GM23248 (cell line): Measurements from ENCODE around the gene FAM219A. TPM values are rescaled to one million over a fixed set of nuclear protein-coding genes. Genes with fewer than 3 reads are reported as not detected.

ENCODE experiments used
- DNase-seq: peaks from one replicate; pipeline ENCODE4 v3.0.0-alpha.2; 2015
- H2AFZ ChIP-seq: fragments of 200-600 bp; sonication (generic); 2 replicates; pipeline ENCODE4 v1.6.1; 2016; ENCODE audit warnings: antibody characterized with exemption
- H3F3A ChIP-seq: fragments of 200-600 bp; sonication (generic); 2 replicates; pipeline ENCODE4 v1.6.1; 2016; ENCODE audit warnings: mild to moderate bottlenecking, antibody characterized with exemption, mixed run types; ENCODE audit not compliant: insufficient read depth
- H3K27ac ChIP-seq: fragments of 200-600 bp; sonication (generic); 2 replicates; pipeline ENCODE4 v1.5.1; 2016; ENCODE audit warnings: mild to moderate bottlenecking
- H3K27me3 ChIP-seq: fragments of 200-600 bp; sonication (generic); replicated peaks from 2 replicates; pipeline ENCODE4 v1.6.1; 2016; ENCODE audit warnings: mild to moderate bottlenecking; ENCODE audit not compliant: insufficient read depth
- H3K36me3 ChIP-seq: fragments of 200-600 bp; sonication (generic); 2 replicates; pipeline ENCODE4 v1.6.1; 2016; ENCODE audit warnings: low read depth, mild to moderate bottlenecking
- H3K4me1 ChIP-seq: fragments of 200-600 bp; sonication (generic); 2 replicates; pipeline ENCODE4 v1.6.1; 2016; ENCODE audit warnings: mild to moderate bottlenecking; ENCODE audit not compliant: insufficient read depth
- H3K4me2 ChIP-seq: fragments of 200-600 bp; sonication (generic); one replicate; pipeline ENCODE4 v1.6.1; 2016; ENCODE audit warnings: mild to moderate bottlenecking; ENCODE audit not compliant: unreplicated experiment
- H3K4me3 ChIP-seq: fragments of 200-600 bp; sonication (generic); 2 replicates; pipeline ENCODE4 v1.5.1; 2016; ENCODE audit warnings: mild to moderate bottlenecking
- H3K79me2 ChIP-seq: fragments of 200-600 bp; sonication (generic); 2 replicates; pipeline ENCODE4 v1.6.1; 2016; ENCODE audit warnings: mild to moderate bottlenecking; ENCODE audit not compliant: insufficient read depth
- H3K9ac ChIP-seq: fragments of 200-600 bp; sonication (generic); 2 replicates; pipeline ENCODE4 v1.6.1; 2016; ENCODE audit warnings: mild to moderate bottlenecking
- H3K9me2 ChIP-seq: fragments of 200-600 bp; sonication (generic); 2 replicates; pipeline ENCODE4 v1.6.1; 2016; ENCODE audit warnings: mixed run types, mild to moderate bottlenecking, moderate library complexity; ENCODE audit not compliant: insufficient read depth
- H3K9me3 ChIP-seq: fragments of 200-600 bp; sonication (generic); one replicate; pipeline ENCODE4 v1.6.1; 2017; ENCODE audit warnings: low read depth
- H4K20me1 ChIP-seq: fragments of 200-600 bp; sonication (generic); 2 replicates; pipeline ENCODE4 v1.6.0; 2016; ENCODE audit not compliant: insufficient read depth
- EZH2 ChIP-seq: fragments of 200-600 bp; sonication (generic); IDR thresholded peaks from 2 replicates; pipeline ENCODE4 v1.6.1; 2018; ENCODE audit warnings: antibody characterized with exemption, mild to moderate bottlenecking; ENCODE audit not compliant: insufficient read depth, poor library complexity, severe bottlenecking
- EZH2phosphoT487 ChIP-seq: fragments of 200-600 bp; sonication (generic); IDR thresholded peaks from 2 replicates; pipeline ENCODE4 v1.6.1; 2018; ENCODE audit warnings: antibody characterized with exemption, moderate library complexity, mild to moderate bottlenecking, low read depth; ENCODE audit not compliant: insufficient read depth
- WGBS, 2 experiments: methylation state at CpG; one replicate each; pipeline ENCODE4 v1.1.6; 2015 to 2017; ENCODE audit warnings: low lambda C conversion rate in 2 of 2, low coverage in 1 of 2; ENCODE audit errors: missing lambda C conversion rate in 2 of 2; 5-methylcytosine and 5-hydroxymethylcytosine counted together
- in situ Hi-C: fragments of 300-500 bp; cut with MboI; formaldehyde crosslinking; loops from 2 replicates; pipeline ENCODE4 v1.15.0; 2020
- polyA plus RNA-seq: library from polyadenylated mRNA; unstranded; fragments of >200 nt; fragmentation: Nextera tagmentation; extraction: Ambion mirVana; gene quantifications from 2 replicates; pipeline ENCODE4 v1.2.1, GENCODE V29; 2016
- total RNA-seq: library from RNA; depleted of rRNA; stranded (reverse); fragments of >200 nt; shearing (Covaris generic); gene quantifications from 2 replicates; pipeline ENCODE4 v1.2.3, GENCODE V29; 2014

The FAM219A gene
- total and polyA plus RNA-seq, 2 experiments from 2014 or later, result 7.8 to 9.1 TPM

DNA sequence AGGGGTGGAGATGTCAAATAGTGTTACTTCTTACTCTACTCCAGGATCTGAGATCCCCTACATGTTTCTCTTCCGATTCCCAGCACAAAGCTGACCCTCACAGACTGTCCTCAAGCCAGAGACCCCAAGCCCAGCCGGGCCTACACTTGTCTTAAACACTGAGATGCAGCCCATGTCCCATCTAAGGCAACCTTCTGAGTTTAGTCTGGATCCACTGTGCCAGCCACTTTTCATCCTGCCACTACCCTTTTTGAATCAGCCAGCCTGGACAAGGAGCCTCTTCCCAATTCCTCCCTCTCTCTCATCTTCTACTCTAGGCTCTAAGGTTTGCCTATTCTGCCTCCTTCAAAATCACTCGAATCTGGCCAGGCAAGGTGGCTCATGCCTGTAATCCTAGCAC, 75.5 kb downstream of the FAM219A start:
- H3K4me3 ChIP-seq, result no peak overlapping the region
- no peak overlapping the region for H3K9ac ChIP-seq
- 83 to 87% methylated on average over 3 of the region's 3 CpGs for WGBS, 2 experiments
- H4K20me1 ChIP-seq, result no peaks in the 10 kb centered on the region
- in situ Hi-C loops, result no loop called here
- no peak overlapping the region for H3K27ac ChIP-seq
- H3K9me3 ChIP-seq, result no peaks in the 10 kb centered on the region
- H3F3A ChIP-seq, result no peaks in the 10 kb centered on the region
- no peak overlapping the region for H3K4me2 ChIP-seq
- DNase-seq, result no peak
- TF ChIP-seq EZH2phosphoT487 (no peak), EZH2 (no peak)
- H3K36me3 ChIP-seq, result no peaks in the 10 kb centered on the region
- no peak overlapping the region for H2AFZ ChIP-seq
- H3K79me2 ChIP-seq, result no peaks in the 10 kb centered on the region
- no peaks in the 10 kb centered on the region for H3K9me2 ChIP-seq
- H3K27me3 ChIP-seq, result no peaks in the 10 kb centered on the region
- no peaks in the 10 kb centered on the region for H3K4me1 ChIP-seq

DNA sequence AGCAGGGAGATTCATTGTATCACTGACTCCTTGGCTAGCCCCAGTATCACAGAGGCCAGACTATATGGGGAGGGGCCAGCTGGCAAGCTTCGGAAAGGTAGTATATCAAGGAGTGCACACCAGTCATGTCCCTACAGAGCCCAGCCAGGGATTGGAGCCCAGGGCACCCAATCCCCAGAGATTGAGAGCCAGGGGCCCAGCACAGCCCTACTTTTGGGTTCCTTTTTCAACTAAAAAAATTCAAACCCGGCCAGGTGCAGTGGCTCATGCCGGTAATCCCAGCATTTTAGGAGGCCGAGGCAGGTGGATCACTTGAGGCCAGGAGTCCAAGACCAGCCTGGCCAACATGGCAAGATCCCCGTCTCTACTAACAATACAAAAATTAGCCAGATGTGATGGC, 76.3 kb downstream of the FAM219A start:
- no peak overlapping the region for H3K4me2 ChIP-seq
- no peak overlapping the region for H2AFZ ChIP-seq
- H3K9me2 ChIP-seq, result no peaks in the 10 kb centered on the region
- 93% methylated on average over 5 of the region's 5 CpGs for WGBS, 2 experiments
- TF ChIP-seq EZH2, result no peak
- no peak for TF ChIP-seq EZH2phosphoT487
- no peaks in the 10 kb centered on the region for H3K27me3 ChIP-seq
- H3F3A ChIP-seq, result no peaks in the 10 kb centered on the region
- H3K4me3 ChIP-seq, result no peak overlapping the region
- in situ Hi-C loops, result no loop called here
- no peak overlapping the region for H3K27ac ChIP-seq
- H3K9me3 ChIP-seq, result no peaks in the 10 kb centered on the region
- H3K9ac ChIP-seq, result no peak overlapping the region
- no peaks in the 10 kb centered on the region for H3K36me3 ChIP-seq
- H4K20me1 ChIP-seq, result no peaks in the 10 kb centered on the region
- H3K79me2 ChIP-seq, result no peaks in the 10 kb centered on the region
- DNase-seq, result no peak
- H3K4me1 ChIP-seq, result no peaks in the 10 kb centered on the region

DNA sequence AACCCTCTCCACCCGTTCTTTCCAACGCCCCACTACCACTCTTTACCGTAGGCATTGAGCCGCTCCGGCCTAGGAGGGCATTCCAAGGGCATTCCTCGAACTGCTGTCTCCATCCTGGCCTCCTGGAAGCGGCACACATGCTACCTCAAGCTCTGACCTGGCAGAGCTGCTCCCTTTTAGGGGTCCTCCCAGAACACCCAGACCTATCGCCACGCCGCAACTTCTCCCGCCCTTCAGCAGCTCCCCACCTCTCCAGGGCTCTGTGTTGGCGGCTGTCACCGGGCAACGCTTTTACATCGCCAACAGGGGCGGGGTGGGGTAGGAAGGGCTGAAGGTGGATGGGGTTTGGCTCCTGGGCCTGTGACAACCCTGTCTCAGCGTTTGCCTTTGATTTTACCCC, 77.0 kb downstream of the FAM219A start:
- H3K4me2 ChIP-seq, result no peak overlapping the region
- H3F3A ChIP-seq, result no peaks in the 10 kb centered on the region
- H3K4me1 ChIP-seq, result no peaks in the 10 kb centered on the region
- H3K36me3 ChIP-seq, result no peaks in the 10 kb centered on the region
- in situ Hi-C loops, result no loop called here
- H3K4me3 ChIP-seq, result no peak overlapping the region
- H3K9ac ChIP-seq, result no peak overlapping the region
- no peaks in the 10 kb centered on the region for H4K20me1 ChIP-seq
- H3K79me2 ChIP-seq, result no peaks in the 10 kb centered on the region
- WGBS, 2 experiments, result 76 to 88% methylated on average over 15 to 17 of the region's 17 CpGs
- peak overlapping the region; percentile 89 for H2AFZ ChIP-seq
- DNase-seq, result no peak
- no peaks in the 10 kb centered on the region for H3K9me3 ChIP-seq
- no peaks in the 10 kb centered on the region for H3K27me3 ChIP-seq
- no peak overlapping the region for H3K27ac ChIP-seq
- no peak for TF ChIP-seq EZH2phosphoT487
- H3K9me2 ChIP-seq, result no peaks in the 10 kb centered on the region

DNA sequence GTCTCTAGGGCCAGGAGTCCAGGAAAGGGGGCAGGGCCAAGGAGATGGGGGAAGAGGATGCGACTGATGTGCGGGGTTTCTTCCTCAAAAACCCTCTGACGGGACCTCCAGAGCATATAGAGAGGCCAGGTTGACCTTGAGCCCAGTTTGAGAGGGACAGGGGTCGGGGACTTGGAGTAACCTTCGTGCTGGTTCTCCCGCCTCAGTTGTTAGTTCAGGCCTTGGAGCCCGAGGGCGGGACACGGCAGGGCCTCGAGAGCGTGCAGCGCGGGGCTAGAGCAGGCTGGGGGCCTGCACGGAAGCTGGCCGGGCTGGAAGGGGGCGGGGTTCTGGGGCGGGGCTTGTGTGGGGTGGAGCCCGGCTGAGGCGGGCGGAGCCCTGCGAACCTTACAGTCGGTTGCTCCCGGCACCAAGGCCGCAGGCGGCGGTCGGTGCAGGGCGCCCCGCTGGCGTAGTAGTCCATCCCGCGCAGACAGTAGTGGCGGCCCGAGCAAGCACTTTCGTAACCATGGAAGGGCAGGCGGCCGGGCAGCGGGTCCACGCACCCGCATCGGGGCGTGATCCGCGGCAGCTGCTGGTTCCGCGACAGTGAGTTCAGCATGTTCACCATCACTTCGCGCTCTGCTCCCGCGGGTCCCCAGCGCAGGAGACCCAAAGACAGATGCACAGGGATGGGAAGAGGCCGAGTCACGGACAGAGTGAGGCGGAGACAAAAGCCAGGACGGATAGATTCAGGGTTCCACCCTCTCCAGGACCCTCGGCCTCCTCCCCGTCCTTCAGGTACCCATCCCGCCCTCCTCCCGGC, 77.7 kb downstream of the FAM219A start:
- Histone ChIP-seq H3K9me3 (no peaks in the 10 kb centered on the region), H3K27me3 (no peaks in the 10 kb centered on the region), H3F3A (0 out of 2 replicates have a peak, but pooled peaks cover 2% of the 10 kb centered on the region), H3K27ac (no peak overlapping the region), H4K20me1 (no peaks in the 10 kb centered on the region), H2AFZ (peak overlapping the region; percentile 89), H3K36me3 (no peaks in the 10 kb centered on the region), H3K79me2 (no peaks in the 10 kb centered on the region), H3K9ac (peak overlapping the region; percentile 66), H3K9me2 (no peaks in the 10 kb centered on the region), H3K4me3 (peak overlapping the region; percentile 71), H3K4me2 (peak overlapping the region; percentile 82), H3K4me1 (no peaks in the 10 kb centered on the region)
- in situ Hi-C loops, result no loop called here
- no peak for TF ChIP-seq EZH2phosphoT487
- no peak for TF ChIP-seq EZH2
- 4 to 8% methylated on average over 39 to 47 of the region's 59 CpGs for WGBS, 2 experiments
- DNase-seq, result peak; percentile 83
